HL-60 (cell line): ENCODE measurements around the gene OTOS.

Experiments
- DNase-seq, 2 experiments: peaks; one replicate each; pipeline ENCODE4 v3.0.0-alpha.2; 2010 to 2020; ENCODE audit warnings: low read depth in 1 of 2, low spot score in 1 of 2
- H3K27ac ChIP-seq: fragments of 250-450 bp; sonication (Bioruptor Pico); replicated peaks from 2 replicates; pipeline ENCODE4 v1.5.1; 2020; ENCODE audit warnings: mild to moderate bottlenecking, moderate library complexity
- H3K27me3 ChIP-seq: fragments of 250-450 bp; sonication (Bioruptor Pico); 2 replicates; pipeline ENCODE4 v1.5.1; 2021; ENCODE audit warnings: mild to moderate bottlenecking, moderate library complexity; ENCODE audit not compliant: insufficient read depth, poor library complexity, severe bottlenecking
- H3K4me3 ChIP-seq: replicated peaks from 2 replicates; pipeline ENCODE4 v1.5.1; 2011; ENCODE audit warnings: mild to moderate bottlenecking, control low read depth, low read length; ENCODE audit not compliant: insufficient read depth
- CTCF ChIP-seq: IDR thresholded peaks from one replicate; pipeline ENCODE4 v1.5.1; 2011; ENCODE audit warnings: low read length, control low read depth, inconsistent platforms; ENCODE audit not compliant: insufficient read depth
- GABPA ChIP-seq: IDR thresholded peaks from 2 replicates; pipeline ENCODE4 v1.6.1; 2012; ENCODE audit warnings: low read depth
- POLR2AphosphoS5 ChIP-seq: IDR thresholded peaks from 2 replicates; pipeline ENCODE4 v1.6.1; 2012; ENCODE audit warnings: low read depth
- REST ChIP-seq: IDR thresholded peaks from 2 replicates; pipeline ENCODE4 v1.6.1; 2012; ENCODE audit warnings: low read depth; ENCODE audit not compliant: insufficient replicate concordance
- SPI1 ChIP-seq: IDR thresholded peaks from 2 replicates; pipeline ENCODE4 v1.6.1; 2012; ENCODE audit warnings: low read depth, mild to moderate bottlenecking, borderline replicate concordance

Gene OTOS

GRCh38 chr2:240168041-240168440 is 27.6 kb upstream of the OTOS start:
- no peaks in the 10 kb centered on the region for H3K27me3 ChIP-seq
- no peak overlapping the region for H3K4me3 ChIP-seq
- no peak for TF ChIP-seq GABPA
- TF ChIP-seq CTCF: no peak
- TF ChIP-seq POLR2AphosphoS5: no peak
- TF ChIP-seq SPI1: no peak
- no peak for TF ChIP-seq REST
- no peak for DNase-seq
- no peak overlapping the region for H3K27ac ChIP-seq

- H3K27me3 ChIP-seq: no peaks in the 10 kb centered on the region
- H3K4me3 ChIP-seq: no peak overlapping the region
- DNase-seq: no peak
- no peak overlapping the region for H3K27ac ChIP-seq
- no peak for TF ChIP-seq POLR2AphosphoS5
- no peak for TF ChIP-seq CTCF
- no peak for TF ChIP-seq GABPA
- TF ChIP-seq REST: no peak
- TF ChIP-seq SPI1: no peak
Measured at GRCh38 chr2:240167588-240167880, 27.1 kb upstream of the OTOS start.

- no peaks in the 10 kb centered on the region for H3K27me3 ChIP-seq
- TF ChIP-seq SPI1 (no peak), CTCF (no peak), REST (no peak), POLR2AphosphoS5 (no peak), GABPA (no peak)
Measured at GRCh38 chr2:240166761-240167587, 26.5 kb upstream of the OTOS start.

More at GRCh38 chr2:240166761-240167587, 26.5 kb upstream of the OTOS start:
- no peak overlapping the region for H3K4me3 ChIP-seq
- no peak for DNase-seq
- no peak overlapping the region for H3K27ac ChIP-seq
